DOHH2 (cell line): ENCODE results near the gene MAP6.

Experiments used
- EZH2phosphoT487 ChIP-seq: fragments of 200-600 bp; sonication (generic); IDR thresholded peaks from 2 replicates; pipeline ENCODE4 v1.6.1; 2017; ENCODE audit warnings: borderline replicate concordance, mild to moderate bottlenecking, antibody characterized with exemption, low read length, moderate library complexity, mixed read lengths
- TF ChIP-seq, protein P1 (sequence below): fragments of 200-600 bp; sonication (generic); IDR thresholded peaks from one replicate; pipeline ENCODE4 v1.5.1; 2014; ENCODE audit warnings: antibody characterized with exemption, mild to moderate bottlenecking, low read depth, low read length; ENCODE audit not compliant: poor library complexity, severe bottlenecking

DNA sequence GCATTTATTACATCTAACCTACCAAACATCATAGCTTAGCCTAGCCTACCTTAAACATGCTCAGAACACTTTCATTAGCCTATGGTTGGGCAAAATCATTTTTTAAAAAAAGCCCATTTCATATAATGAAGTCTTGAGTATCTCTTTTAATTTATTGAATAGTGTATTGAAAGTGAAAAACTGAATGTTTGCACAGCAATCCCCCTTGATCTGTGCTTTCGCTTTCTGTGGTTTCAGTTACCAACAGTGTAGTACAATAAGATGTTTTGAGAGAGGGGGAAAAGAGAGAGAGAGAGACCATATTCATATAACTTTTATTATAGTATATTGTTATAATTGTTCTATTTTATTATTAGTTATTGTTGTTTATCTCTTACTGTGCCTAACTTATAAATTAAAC is 8.4 kb upstream of the MAP6 start:
- TF ChIP-seq, protein P1, sequence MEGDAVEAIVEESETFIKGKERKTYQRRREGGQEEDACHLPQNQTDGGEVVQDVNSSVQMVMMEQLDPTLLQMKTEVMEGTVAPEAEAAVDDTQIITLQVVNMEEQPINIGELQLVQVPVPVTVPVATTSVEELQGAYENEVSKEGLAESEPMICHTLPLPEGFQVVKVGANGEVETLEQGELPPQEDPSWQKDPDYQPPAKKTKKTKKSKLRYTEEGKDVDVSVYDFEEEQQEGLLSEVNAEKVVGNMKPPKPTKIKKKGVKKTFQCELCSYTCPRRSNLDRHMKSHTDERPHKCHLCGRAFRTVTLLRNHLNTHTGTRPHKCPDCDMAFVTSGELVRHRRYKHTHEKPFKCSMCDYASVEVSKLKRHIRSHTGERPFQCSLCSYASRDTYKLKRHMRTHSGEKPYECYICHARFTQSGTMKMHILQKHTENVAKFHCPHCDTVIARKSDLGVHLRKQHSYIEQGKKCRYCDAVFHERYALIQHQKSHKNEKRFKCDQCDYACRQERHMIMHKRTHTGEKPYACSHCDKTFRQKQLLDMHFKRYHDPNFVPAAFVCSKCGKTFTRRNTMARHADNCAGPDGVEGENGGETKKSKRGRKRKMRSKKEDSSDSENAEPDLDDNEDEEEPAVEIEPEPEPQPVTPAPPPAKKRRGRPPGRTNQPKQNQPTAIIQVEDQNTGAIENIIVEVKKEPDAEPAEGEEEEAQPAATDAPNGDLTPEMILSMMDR: no peak
- TF ChIP-seq EZH2phosphoT487: no peak
